GM23338 (cell line): ENCODE results near the gene ERGIC2. TPM values are rescaled to one million over a fixed set of nuclear protein-coding genes. Genes with fewer than 3 reads are reported as not detected.
A peak's percentile ranks its signal among the peaks of the same experiment; 100 is the strongest.

Experiments
- ATAC-seq: fragments of 200-7000 bp; cut with Tn5 transposase; 3 replicates; pipeline ENCODE4 v1.9.1; 2020
- DNase-seq: peaks from one replicate; pipeline ENCODE4 v3.0.0-alpha.2; 2015; ENCODE audit warnings: low spot score
- H2AFZ ChIP-seq: fragments of 200-600 bp; sonication (generic); 2 replicates; pipeline ENCODE4 v1.8.0; 2016; ENCODE audit warnings: antibody characterized with exemption, mild to moderate bottlenecking, moderate library complexity
- H3F3A ChIP-seq: fragments of 200-600 bp; sonication (generic); replicated peaks from 2 replicates; pipeline ENCODE4 v1.8.0; 2017; ENCODE audit warnings: antibody characterized with exemption, mixed run types, low read depth
- H3K27ac ChIP-seq: fragments of 200-600 bp; sonication (generic); 2 replicates; pipeline ENCODE4 v1.6.1; 2016; ENCODE audit warnings: low read depth
- H3K27me3 ChIP-seq: fragments of 200-600 bp; sonication (generic); 2 replicates; pipeline ENCODE4 v1.8.0; 2016; ENCODE audit warnings: mild to moderate bottlenecking, mixed run types, moderate library complexity; ENCODE audit not compliant: insufficient read depth
- H3K36me3 ChIP-seq: fragments of 200-600 bp; sonication (generic); 2 replicates; pipeline ENCODE4 v1.8.0; 2016; ENCODE audit warnings: mild to moderate bottlenecking; ENCODE audit not compliant: insufficient read depth
- H3K4me1 ChIP-seq: fragments of 200-600 bp; sonication (generic); 2 replicates; pipeline ENCODE4 v1.8.0; 2016; ENCODE audit warnings: mild to moderate bottlenecking, moderate library complexity; ENCODE audit not compliant: insufficient read depth
- H3K4me2 ChIP-seq: fragments of 200-600 bp; sonication (generic); 2 replicates; pipeline ENCODE4 v1.7.1; 2017; ENCODE audit warnings: mixed run types
- H3K4me3 ChIP-seq: fragments of 200-600 bp; sonication (generic); 2 replicates; pipeline ENCODE4 v1.6.1; 2016; ENCODE audit warnings: mixed run types
- H3K79me2 ChIP-seq: fragments of 200-600 bp; sonication (generic); replicated peaks from 2 replicates; pipeline ENCODE4 v1.8.0; 2017; ENCODE audit warnings: mild to moderate bottlenecking; ENCODE audit not compliant: insufficient read depth
- H3K9me2 ChIP-seq: fragments of 200-600 bp; sonication (generic); 2 replicates; pipeline ENCODE4 v1.8.0; 2017; ENCODE audit not compliant: insufficient read depth
- H4K20me1 ChIP-seq: fragments of 200-600 bp; sonication (generic); replicated peaks from 2 replicates; pipeline ENCODE4 v1.8.0; 2017; ENCODE audit warnings: mild to moderate bottlenecking; ENCODE audit not compliant: insufficient read depth
- H3K27ac Mint-ChIP-seq: 2 replicates; pipeline ENCODE4 v1.8.0; 2020; ENCODE audit warnings: inconsistent platforms, mild to moderate bottlenecking, moderate library complexity, mixed read lengths
- H3K27me3 Mint-ChIP-seq: 3 replicates; pipeline ENCODE4 v1.8.0; 2022; ENCODE audit warnings: low read depth, mild to moderate bottlenecking, moderate library complexity, mixed read lengths, inconsistent platforms; ENCODE audit not compliant: insufficient read depth, poor library complexity
- H3K36me3 Mint-ChIP-seq: 3 replicates; pipeline ENCODE4 v1.8.0; 2021; ENCODE audit warnings: low read depth, mild to moderate bottlenecking, inconsistent platforms, moderate library complexity, mixed read lengths
- H3K4me1 Mint-ChIP-seq: 3 replicates; pipeline ENCODE4 v1.8.0; 2020; ENCODE audit warnings: mild to moderate bottlenecking, inconsistent platforms, mixed read lengths
- H3K4me3 Mint-ChIP-seq: 3 replicates; pipeline ENCODE4 v1.8.0; 2021; ENCODE audit warnings: moderate library complexity, mild to moderate bottlenecking, inconsistent platforms, mixed read lengths
- H3K9me3 Mint-ChIP-seq: 3 replicates; pipeline ENCODE4 v1.8.0; 2020; ENCODE audit warnings: moderate library complexity, mild to moderate bottlenecking, inconsistent platforms, mixed read lengths
- CREB1 ChIP-seq: fragments of 250-450 bp; sonication (Bioruptor Pico); IDR thresholded peaks from 2 replicates; pipeline ENCODE4 v1.5.0; 2020; ENCODE audit warnings: low read depth, mild to moderate bottlenecking, moderate library complexity
- EZH2 ChIP-seq: fragments of 200-600 bp; sonication (generic); IDR thresholded peaks from one replicate; pipeline ENCODE4 v1.8.0; 2017; ENCODE audit warnings: antibody characterized with exemption, mild to moderate bottlenecking, low read depth; ENCODE audit not compliant: unreplicated experiment
- EZH2phosphoT487 ChIP-seq: fragments of 200-600 bp; sonication (generic); IDR thresholded peaks from one replicate; pipeline ENCODE4 v1.8.1; 2018; ENCODE audit warnings: antibody characterized with exemption; ENCODE audit not compliant: unreplicated experiment
- JUNB ChIP-seq: IDR thresholded peaks from one replicate; pipeline ENCODE4 v1.6.1; 2016; ENCODE audit warnings: antibody characterized with exemption; ENCODE audit not compliant: unreplicated experiment
- NANOG ChIP-seq: IDR thresholded peaks from 2 replicates; pipeline ENCODE4 v1.6.1; 2016; ENCODE audit warnings: antibody characterized with exemption, borderline replicate concordance
- POLR2AphosphoS5 ChIP-seq: IDR thresholded peaks from 2 replicates; pipeline ENCODE4 v1.6.1; 2016; ENCODE audit warnings: antibody characterized with exemption, low read depth
- REST ChIP-seq: IDR thresholded peaks from one replicate; pipeline ENCODE4 v1.6.1; 2018; ENCODE audit warnings: antibody characterized with exemption; ENCODE audit not compliant: unreplicated experiment
- STAT1 ChIP-seq: IDR thresholded peaks from one replicate; pipeline ENCODE4 v1.6.1; 2016; ENCODE audit warnings: antibody characterized with exemption; ENCODE audit not compliant: unreplicated experiment
- ZNF114 ChIP-seq: fragments of 250-450 bp; sonication (Bioruptor Pico); IDR thresholded peaks from 2 replicates; pipeline ENCODE4 v1.5.0; 2020; ENCODE audit warnings: mild to moderate bottlenecking, moderate library complexity
- ZNF331 ChIP-seq: fragments of 250-450 bp; sonication (Bioruptor Pico); IDR thresholded peaks from 2 replicates; pipeline ENCODE4 v1.5.0; 2020; ENCODE audit warnings: low read depth, mild to moderate bottlenecking, moderate library complexity
- long read RNA-seq: library from polyadenylated mRNA; unstranded; transcript quantifications from one replicate; pipeline ENCODE4 v2.0.0, GENCODE V29; 2020; ENCODE audit not compliant: unreplicated experiment
- polyA plus RNA-seq: library from polyadenylated mRNA; unstranded; fragments of >200 nt; fragmentation: Nextera tagmentation; extraction: Ambion mirVana; gene quantifications from 2 replicates; pipeline ENCODE4 v1.2.1, GENCODE V29; 2016
- total RNA-seq: library from RNA; depleted of rRNA; stranded (reverse); fragments of >200 nt; shearing (Covaris generic); gene quantifications from 2 replicates; pipeline ENCODE4 v1.2.3, GENCODE V29; 2014; rRNA removed
- TF ChIP-seq, protein P1 (sequence below), 2 experiments: fragments of 200-600 bp in 1 of 2; sonication (generic) in 1 of 2; conservative IDR thresholded peaks; 2 replicates each; pipeline versions ENCODE4 v1.5.1 to v1.6.1; 2016 to 2017; ENCODE audit warnings: antibody characterized with exemption in 2 of 2, low read depth in 2 of 2, mild to moderate bottlenecking in 2 of 2, moderate library complexity in 1 of 2
- TF ChIP-seq, protein P2 (sequence below): fragments of 250-450 bp; sonication (Bioruptor Pico); IDR thresholded peaks from 2 replicates; pipeline ENCODE4 v1.5.0; 2020; ENCODE audit warnings: mild to moderate bottlenecking, moderate library complexity

ERGIC2 gene
- total RNA-seq (52.6 and 77.1 TPM in 2 replicates), polyA plus RNA-seq (79.7 and 107 TPM in 2 replicates)
- long read RNA-seq, full-length matches to known transcripts, result 26 of 29 reads
- long read RNA-seq, partial matches to known transcripts, result 1 of 29 reads
- long read RNA-seq, other reads (novel, unspliced or antisense), result 2 of 29 reads

DNA sequence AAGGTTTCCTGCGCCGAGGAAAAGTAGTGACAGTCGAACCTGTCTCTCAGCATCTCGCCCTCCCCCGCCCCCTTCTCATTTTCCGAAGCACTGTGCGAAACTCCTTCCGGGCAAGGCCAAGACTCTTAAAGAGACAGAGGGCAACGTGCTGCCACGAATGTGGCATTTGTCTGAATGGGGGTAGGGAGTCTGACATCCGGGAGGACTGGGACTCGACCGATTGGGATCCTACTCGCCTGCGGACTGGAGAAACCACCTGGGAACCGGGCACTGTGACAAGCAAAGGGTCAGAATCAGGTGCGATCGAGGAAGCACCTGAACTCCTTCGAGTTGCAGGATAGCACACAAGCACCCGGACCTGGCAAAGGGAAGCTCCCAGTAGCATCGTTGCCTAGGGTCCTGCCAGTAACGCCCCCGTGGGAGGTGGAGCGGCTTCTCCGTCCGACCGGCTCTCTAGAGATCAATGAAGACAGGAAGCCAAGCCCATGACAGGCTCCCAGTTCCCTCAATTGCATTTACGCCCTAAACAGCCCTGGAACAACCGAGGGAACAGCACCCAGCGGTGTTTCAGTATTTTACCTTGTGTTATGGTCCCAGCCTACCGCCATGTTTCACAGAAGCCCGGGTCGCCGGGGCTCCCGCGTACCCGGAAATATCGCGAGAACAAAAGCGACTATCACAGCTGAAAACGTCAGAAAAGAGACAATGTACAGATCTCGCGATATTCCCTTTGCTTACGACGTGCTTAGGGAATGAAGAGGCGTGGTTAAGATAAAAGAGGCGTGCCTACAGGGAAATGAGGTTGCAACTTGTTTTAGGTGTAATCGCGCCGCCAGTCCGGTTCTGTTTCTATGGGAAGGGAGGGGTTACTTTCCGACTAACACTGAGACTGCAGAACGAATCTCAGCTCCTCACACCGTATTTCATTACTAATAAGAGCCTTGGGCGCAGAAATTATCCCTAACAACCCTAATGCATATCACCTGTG lies at the start of gene ERGIC2:
Gene ERGIC2 (minus strand): TSS at position 637 of the 988 bp plus-strand sequence. CDS start 9,539 bp downstream, outside the sequence.
- H3K36me3 ChIP-seq, result no peaks in the 10 kb centered on the region
- peak within 1 kb of the TSS; percentile 60 for H2AFZ ChIP-seq
- Mint-ChIP-seq H3K36me3 (no peaks in the 10 kb centered on the region), H3K27me3 (peaks cover 3% of the 10 kb centered on the region), H3K4me1 (peaks cover 9% of the 10 kb centered on the region; the same call in 2 of the 3 replicates), H3K27ac (peak within 1 kb of the TSS; percentile 97), H3K9me3 (no peaks in the 10 kb centered on the region; the same call in 2 of the 3 replicates), H3K4me3 (peak within 1 kb of the TSS; percentile 95)
- peak within 1 kb of the TSS; percentile 59 for H3K4me3 ChIP-seq
- no peaks in the 10 kb centered on the region for H3K27me3 ChIP-seq
- peak; percentile 100 for DNase-seq
- H3K79me2 ChIP-seq, result peaks cover 48% of the 10 kb centered on the region
- ATAC-seq, result peak; percentile 94
- H4K20me1 ChIP-seq, result peaks cover 4% of the 10 kb centered on the region
- peak within 1 kb of the TSS; percentile 87 for H3K4me2 ChIP-seq
- 0 out of 2 replicates have a peak within 1 kb of the TSS, but pooled peaks have one; percentile 22 for H3K27ac ChIP-seq
- no peaks in the 10 kb centered on the region for H3K4me1 ChIP-seq
- H3K9me2 ChIP-seq, result no peaks in the 10 kb centered on the region
- no peaks in the 10 kb centered on the region for H3F3A ChIP-seq
- TF ChIP-seq NANOG (0 out of 2 replicates have a peak, but pooled peaks have one; percentile 4), ZNF331 (CRISPR knock-in tag) (no peak), POLR2AphosphoS5 (peak; percentile 69), CREB1 (CRISPR knock-in tag) (peak; percentile 91), REST (no peak), ZNF114 (CRISPR knock-in tag) (no peak), EZH2phosphoT487 (no peak), JUNB (no peak), EZH2 (no peak), STAT1 (no peak)
- TF ChIP-seq, protein P1, sequence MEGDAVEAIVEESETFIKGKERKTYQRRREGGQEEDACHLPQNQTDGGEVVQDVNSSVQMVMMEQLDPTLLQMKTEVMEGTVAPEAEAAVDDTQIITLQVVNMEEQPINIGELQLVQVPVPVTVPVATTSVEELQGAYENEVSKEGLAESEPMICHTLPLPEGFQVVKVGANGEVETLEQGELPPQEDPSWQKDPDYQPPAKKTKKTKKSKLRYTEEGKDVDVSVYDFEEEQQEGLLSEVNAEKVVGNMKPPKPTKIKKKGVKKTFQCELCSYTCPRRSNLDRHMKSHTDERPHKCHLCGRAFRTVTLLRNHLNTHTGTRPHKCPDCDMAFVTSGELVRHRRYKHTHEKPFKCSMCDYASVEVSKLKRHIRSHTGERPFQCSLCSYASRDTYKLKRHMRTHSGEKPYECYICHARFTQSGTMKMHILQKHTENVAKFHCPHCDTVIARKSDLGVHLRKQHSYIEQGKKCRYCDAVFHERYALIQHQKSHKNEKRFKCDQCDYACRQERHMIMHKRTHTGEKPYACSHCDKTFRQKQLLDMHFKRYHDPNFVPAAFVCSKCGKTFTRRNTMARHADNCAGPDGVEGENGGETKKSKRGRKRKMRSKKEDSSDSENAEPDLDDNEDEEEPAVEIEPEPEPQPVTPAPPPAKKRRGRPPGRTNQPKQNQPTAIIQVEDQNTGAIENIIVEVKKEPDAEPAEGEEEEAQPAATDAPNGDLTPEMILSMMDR (conservative IDR thresholded peaks at IDR 0.05; ENCODE audit: low read depth in 2 of 2), result no peak
- TF ChIP-seq, protein P2, sequence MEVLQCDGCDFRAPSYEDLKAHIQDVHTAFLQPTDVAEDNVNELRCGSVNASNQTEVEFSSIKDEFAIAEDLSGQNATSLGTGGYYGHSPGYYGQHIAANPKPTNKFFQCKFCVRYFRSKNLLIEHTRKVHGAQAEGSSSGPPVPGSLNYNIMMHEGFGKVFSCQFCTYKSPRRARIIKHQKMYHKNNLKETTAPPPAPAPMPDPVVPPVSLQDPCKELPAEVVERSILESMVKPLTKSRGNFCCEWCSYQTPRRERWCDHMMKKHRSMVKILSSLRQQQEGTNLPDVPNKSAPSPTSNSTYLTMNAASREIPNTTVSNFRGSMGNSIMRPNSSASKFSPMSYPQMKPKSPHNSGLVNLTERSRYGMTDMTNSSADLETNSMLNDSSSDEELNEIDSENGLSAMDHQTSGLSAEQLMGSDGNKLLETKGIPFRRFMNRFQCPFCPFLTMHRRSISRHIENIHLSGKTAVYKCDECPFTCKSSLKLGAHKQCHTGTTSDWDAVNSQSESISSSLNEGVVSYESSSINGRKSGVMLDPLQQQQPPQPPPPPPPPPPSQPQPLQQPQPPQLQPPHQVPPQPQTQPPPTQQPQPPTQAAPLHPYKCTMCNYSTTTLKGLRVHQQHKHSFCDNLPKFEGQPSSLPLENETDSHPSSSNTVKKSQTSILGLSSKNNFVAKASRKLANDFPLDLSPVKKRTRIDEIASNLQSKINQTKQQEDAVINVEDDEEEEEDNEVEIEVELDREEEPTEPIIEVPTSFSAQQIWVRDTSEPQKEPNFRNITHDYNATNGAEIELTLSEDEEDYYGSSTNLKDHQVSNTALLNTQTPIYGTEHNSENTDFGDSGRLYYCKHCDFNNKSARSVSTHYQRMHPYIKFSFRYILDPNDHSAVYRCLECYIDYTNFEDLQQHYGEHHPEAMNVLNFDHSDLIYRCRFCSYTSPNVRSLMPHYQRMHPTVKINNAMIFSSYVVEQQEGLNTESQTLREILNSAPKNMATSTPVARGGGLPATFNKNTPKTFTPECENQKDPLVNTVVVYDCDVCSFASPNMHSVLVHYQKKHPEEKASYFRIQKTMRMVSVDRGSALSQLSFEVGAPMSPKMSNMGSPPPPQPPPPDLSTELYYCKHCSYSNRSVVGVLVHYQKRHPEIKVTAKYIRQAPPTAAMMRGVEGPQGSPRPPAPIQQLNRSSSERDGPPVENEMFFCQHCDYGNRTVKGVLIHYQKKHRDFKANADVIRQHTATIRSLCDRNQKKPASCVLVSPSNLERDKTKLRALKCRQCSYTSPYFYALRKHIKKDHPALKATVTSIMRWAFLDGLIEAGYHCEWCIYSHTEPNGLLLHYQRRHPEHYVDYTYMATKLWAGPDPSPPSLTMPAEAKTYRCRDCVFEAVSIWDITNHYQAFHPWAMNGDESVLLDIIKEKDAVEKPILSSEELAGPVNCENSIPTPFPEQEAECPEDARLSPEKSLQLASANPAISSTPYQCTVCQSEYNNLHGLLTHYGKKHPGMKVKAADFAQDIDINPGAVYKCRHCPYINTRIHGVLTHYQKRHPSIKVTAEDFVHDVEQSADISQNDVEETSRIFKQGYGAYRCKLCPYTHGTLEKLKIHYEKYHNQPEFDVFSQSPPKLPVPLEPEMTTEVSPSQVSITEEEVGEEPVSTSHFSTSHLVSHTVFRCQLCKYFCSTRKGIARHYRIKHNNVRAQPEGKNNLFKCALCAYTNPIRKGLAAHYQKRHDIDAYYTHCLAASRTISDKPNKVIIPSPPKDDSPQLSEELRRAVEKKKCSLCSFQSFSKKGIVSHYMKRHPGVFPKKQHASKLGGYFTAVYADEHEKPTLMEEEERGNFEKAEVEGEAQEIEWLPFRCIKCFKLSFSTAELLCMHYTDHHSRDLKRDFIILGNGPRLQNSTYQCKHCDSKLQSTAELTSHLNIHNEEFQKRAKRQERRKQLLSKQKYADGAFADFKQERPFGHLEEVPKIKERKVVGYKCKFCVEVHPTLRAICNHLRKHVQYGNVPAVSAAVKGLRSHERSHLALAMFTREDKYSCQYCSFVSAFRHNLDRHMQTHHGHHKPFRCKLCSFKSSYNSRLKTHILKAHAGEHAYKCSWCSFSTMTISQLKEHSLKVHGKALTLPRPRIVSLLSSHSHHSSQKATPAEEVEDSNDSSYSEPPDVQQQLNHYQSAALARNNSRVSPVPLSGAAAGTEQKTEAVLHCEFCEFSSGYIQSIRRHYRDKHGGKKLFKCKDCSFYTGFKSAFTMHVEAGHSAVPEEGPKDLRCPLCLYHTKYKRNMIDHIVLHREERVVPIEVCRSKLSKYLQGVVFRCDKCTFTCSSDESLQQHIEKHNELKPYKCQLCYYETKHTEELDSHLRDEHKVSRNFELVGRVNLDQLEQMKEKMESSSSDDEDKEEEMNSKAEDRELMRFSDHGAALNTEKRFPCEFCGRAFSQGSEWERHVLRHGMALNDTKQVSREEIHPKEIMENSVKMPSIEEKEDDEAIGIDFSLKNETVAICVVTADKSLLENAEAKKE (CRISPR knock-in tag), result no peak
